Measurements from ENCODE around the gene CARNS1. TPM values are rescaled to one million over a fixed set of nuclear protein-coding genes. Genes with fewer than 3 reads are reported as not detected.

Gene CARNS1
- polyA plus RNA-seq, 1 of the 3 experiments (the other 2 are of a cell fraction) = 0.23 TPM

- H3K9ac ChIP-seq = no peak overlapping the region
- no peaks in the 10 kb centered on the region for H3K79me2 ChIP-seq (ENCODE audit: insufficient read depth)
- WGBS (ENCODE audit: low lambda C conversion rate) = 94% methylated on average over 6 of the region's 6 CpGs
Observed at GRCh38 chr11:67422891-67423290, 7.4 kb downstream of the CARNS1 start.

DNA sequence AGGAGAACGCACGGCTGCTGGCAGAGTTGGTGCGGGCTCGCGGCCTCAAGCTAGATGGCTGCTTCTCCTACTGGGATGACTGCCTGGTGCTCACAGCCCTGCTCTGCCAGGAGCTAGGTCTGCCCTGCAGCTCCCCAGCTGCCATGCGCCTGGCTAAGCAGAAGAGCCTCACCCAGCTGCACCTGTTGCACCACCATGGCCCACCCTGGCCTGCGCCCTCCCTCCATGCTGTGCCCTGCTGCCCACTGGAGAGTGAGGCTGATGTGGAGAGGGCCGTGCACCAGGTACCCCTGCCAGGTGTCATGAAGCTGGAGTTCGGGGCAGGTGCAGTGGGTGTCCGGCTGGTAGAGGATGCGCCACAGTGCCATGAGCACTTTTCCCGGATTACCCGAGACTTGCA, 8.0 kb downstream of the CARNS1 start:
- no peaks in the 10 kb centered on the region for H3F3A ChIP-seq (replicated peaks; ENCODE audit: insufficient read depth)
- H3K9ac ChIP-seq = no peak overlapping the region
- no peak overlapping the region for H3K4me2 ChIP-seq
- 88% methylated on average over 7 of the region's 13 CpGs for WGBS (ENCODE audit: low lambda C conversion rate)
- H3K79me2 ChIP-seq (ENCODE audit: insufficient read depth) = peaks cover 2% of the 10 kb centered on the region
- POLR2A ChIA-PET = interaction anchor here (1.4 kb wide), 1 partner anchor 22 kb away, joined by 4 read pairs; the partner anchor contains the start of gene PPP1CA
- H3K36me3 ChIP-seq (replicated peaks in 1 of 2; ENCODE audit: control insufficient read depth in 1 of 2, insufficient read depth in 2 of 2, low read length in 1 of 2) = no peaks in the 10 kb centered on the region
- CTCF ChIA-PET = interaction anchor here (1.1 to 1.7 kb wide), 2 partner anchors 22 kb away, joined by 6 to 9 read pairs; partner anchors contain the start of gene PPP1CA
- no peak overlapping the region for H3K27ac ChIP-seq (ENCODE audit: low read depth in 2 of 2, low read length in 1 of 2)
- H3K4me1 ChIP-seq (ENCODE audit: control insufficient read depth in 1 of 2, insufficient read depth in 2 of 2, low read depth in 1 of 2, low read length in 1 of 2) = peaks cover 5 to 8% of the 10 kb centered on the region in 2 experiments; a peak in 2 of 4 replicates
- H3K4me3 ChIP-seq (ENCODE audit: low read depth in 2 of 2, low read length in 1 of 2) = no peak overlapping the region
- H4K20me1 ChIP-seq (ENCODE audit: insufficient read depth) = no peaks in the 10 kb centered on the region
- no peaks in the 10 kb centered on the region for H3K27me3 ChIP-seq (ENCODE audit: insufficient read depth)
- DNase-seq = no peak
- H3K9me2 ChIP-seq = no peaks in the 10 kb centered on the region
- H2AFZ ChIP-seq (ENCODE audit: low read depth) = no peak overlapping the region
- H3K9me3 ChIP-seq = no peaks in the 10 kb centered on the region
- TF ChIP-seq NRF1 (IDR thresholded peaks at IDR 0.05; ENCODE audit: low read depth, low read length) (no peak), EP300 (IDR thresholded peaks at IDR 0.05; ENCODE audit: borderline replicate concordance in 1 of 2, low read depth in 1 of 2, low read length in 1 of 2) (no peak), GATA2 (CRISPR knock-in tag; IDR thresholded peaks at IDR 0.05) (no peak), NFIC (IDR thresholded peaks at IDR 0.05; ENCODE audit: borderline replicate concordance) (no peak), TCF12 (IDR thresholded peaks at IDR 0.05) (no peak), USF1 (IDR thresholded peaks at IDR 0.05; ENCODE audit: borderline replicate concordance, low read depth) (no peak), RFX5 (IDR thresholded peaks at IDR 0.05; ENCODE audit: low read length) (no peak), TEAD4 (IDR thresholded peaks at IDR 0.05; ENCODE audit: borderline replicate concordance, insufficient read depth) (no peak)

More at GRCh38 chr11:67422891-67423290, 7.4 kb downstream of the CARNS1 start:
- Histone ChIP-seq H3K4me1 (ENCODE audit: control insufficient read depth in 1 of 2, insufficient read depth in 2 of 2, low read depth in 1 of 2, low read length in 1 of 2) (peaks cover 5 to 8% of the 10 kb centered on the region in 2 experiments; a peak in 2 of 4 replicates), H3K4me3 (ENCODE audit: low read depth in 2 of 2, low read length in 1 of 2) (no peak overlapping the region), H3K4me2 (no peak overlapping the region), H4K20me1 (ENCODE audit: insufficient read depth) (no peaks in the 10 kb centered on the region), H3K9me2 (no peaks in the 10 kb centered on the region), H3F3A (replicated peaks; ENCODE audit: insufficient read depth) (no peaks in the 10 kb centered on the region), H3K36me3 (replicated peaks in 1 of 2; ENCODE audit: control insufficient read depth in 1 of 2, insufficient read depth in 2 of 2, low read length in 1 of 2) (no peaks in the 10 kb centered on the region), H3K27ac (ENCODE audit: low read depth in 2 of 2, low read length in 1 of 2) (no peak overlapping the region), H3K9me3 (no peaks in the 10 kb centered on the region), H2AFZ (ENCODE audit: low read depth) (no peak overlapping the region), H3K27me3 (ENCODE audit: insufficient read depth) (no peaks in the 10 kb centered on the region)
- ChIA-PET CTCF (interaction anchor here (1.0 to 1.2 kb wide), 3 partner anchors 21 to 40 kb away, joined by 3 to 6 read pairs (median 4); partner anchors contain the start of genes PPP1CA and RAD9A), POLR2A (interaction anchor here (1.4 kb wide), 1 partner anchor 21 kb away, joined by 4 read pairs; the partner anchor contains the start of gene PPP1CA)
- TF ChIP-seq ELF1 (IDR thresholded peaks at IDR 0.05) = no peak
- TF ChIP-seq EZH2phosphoT487 (IDR thresholded peaks at IDR 0.05; ENCODE audit: borderline replicate concordance, low read depth) = no peak
- no peak for TF ChIP-seq RAD21 (IDR thresholded peaks at IDR 0.05; ENCODE audit: low read length)
- no peak for TF ChIP-seq RFX5 (IDR thresholded peaks at IDR 0.05; ENCODE audit: low read length)
- no peak for TF ChIP-seq ZBTB33 (IDR thresholded peaks at IDR 0.05; ENCODE audit: borderline replicate concordance, low read depth)
- no peak for TF ChIP-seq FOSL2 (IDR thresholded peaks at IDR 0.05; ENCODE audit: borderline replicate concordance, low read depth)
- no peak for TF ChIP-seq MXI1 (IDR thresholded peaks at IDR 0.05; ENCODE audit: low read depth, low read length)
- TF ChIP-seq EP300 (IDR thresholded peaks at IDR 0.05; ENCODE audit: borderline replicate concordance in 1 of 2, low read depth in 1 of 2, low read length in 1 of 2) = no peak
- no peak for TF ChIP-seq RCOR1 (IDR thresholded peaks at IDR 0.05; ENCODE audit: low read length)
- DNase-seq = no peak
